A549 (cell line): Measurements from ENCODE around the gene CAMK1G. TPM values are rescaled to one million over a fixed set of nuclear protein-coding genes. Genes with fewer than 3 reads are reported as not detected.
A peak's percentile ranks its signal among the peaks of the same experiment; 100 is the strongest.

ENCODE experiments used
- ATAC-seq, 2 experiments: fragments of 200-7000 bp in 1 of 2; fragments of >200 bp in 1 of 2; cut with Nextera tagmentation in 1 of 2; cut with Tn5 transposase in 1 of 2; 3 replicates each; pipeline versions ENCODE4 v1.8.0 to v1.9.1; 2018 to 2020; ENCODE audit warnings: mild to moderate bottlenecking in 1 of 2, moderate library complexity in 1 of 2
- CTCF ChIA-PET: fragments of 300-600 bp; sonication (Branson Sonifier 250); formaldehyde crosslinking; extraction: SDS; loops from one replicate; lab custom pipeline; 2021; ENCODE audit warnings: antibody characterized with exemption, inconsistent platforms; lab: Yijun Ruan, JAX
- POLR2A ChIA-PET: fragments of 350-600 bp; formaldehyde crosslinking; extraction: SDS; loops from one replicate; lab custom pipeline; 2021; ENCODE audit warnings: antibody characterized with exemption, inconsistent platforms; lab: Yijun Ruan, JAX
- DNase-seq, 2 experiments: peaks; one replicate each; pipeline versions ENCODE4 v3.0.0 to v3.0.0-alpha.2; 2011 to 2016; ENCODE audit warnings: low read depth in 1 of 2, low spot score in 1 of 2
- FAIRE-seq: peaks from 2 replicates; lab custom pipeline; 2011; peaks lifted over from hg19 to GRCh38; lab: Jason Lieb, UNC
- H3K27ac ChIP-seq, 2 experiments: fragments of >200 bp; sonication (Bioruptor Twin); formaldehyde crosslinking; 3 replicates each; pipeline ENCODE4 v1.5.1; 2016 to 2017
- H3K4me1 ChIP-seq: fragments of >200 bp; sonication (Bioruptor Twin); formaldehyde crosslinking; 3 replicates; pipeline ENCODE4 v1.6.1; 2016
- H3K4me2 ChIP-seq: fragments of >200 bp; sonication (Bioruptor Twin); formaldehyde crosslinking; 3 replicates; pipeline ENCODE4 v1.6.1; 2016
- H3K4me3 ChIP-seq: fragments of >200 bp; sonication (Bioruptor Twin); formaldehyde crosslinking; 3 replicates; pipeline ENCODE4 v1.5.1; 2016
- H3K9me3 ChIP-seq: fragments of >200 bp; sonication (Bioruptor Twin); formaldehyde crosslinking; 3 replicates; pipeline ENCODE4 v1.6.1; 2016
- BHLHE40 ChIP-seq: IDR thresholded peaks from 2 replicates; pipeline ENCODE4 v1.6.1; 2012; ENCODE audit warnings: low read depth, low read length, inconsistent platforms
- CBX2 ChIP-seq: fragments of 200-600 bp; sonication (generic); IDR thresholded peaks from 2 replicates; pipeline ENCODE4 v1.6.1; 2016; ENCODE audit warnings: low read depth, mild to moderate bottlenecking, borderline replicate concordance
- CEBPB ChIP-seq, 2 experiments: fragments of >200 bp in 1 of 2; sonication (Bioruptor Twin) in 1 of 2; formaldehyde crosslinking in 1 of 2; IDR thresholded peaks; 2 replicates each; pipeline ENCODE4 v1.6.1; 2012 to 2016
- CHD2 ChIP-seq: fragments of 150-350 bp; IDR thresholded peaks from 2 replicates; pipeline ENCODE4 v1.6.1; 2014; ENCODE audit warnings: low read length; ENCODE audit not compliant: partially characterized antibody
- ESRRA ChIP-seq: fragments of 150-350 bp; IDR thresholded peaks from 2 replicates; pipeline ENCODE4 v1.6.1; 2014; ENCODE audit warnings: mild to moderate bottlenecking, low read length, borderline replicate concordance
- FOSL2 ChIP-seq, 2 experiments: fragments of 450-650 bp in 1 of 2; fragments of >200 bp in 1 of 2; sonication (Bioruptor Twin) in 1 of 2; formaldehyde crosslinking; IDR thresholded peaks; 2 replicates each; pipeline versions ENCODE4 v1.5.0 to v1.6.1; 2016 to 2020; ENCODE audit warnings: mild to moderate bottlenecking in 1 of 2, moderate library complexity in 1 of 2
- GATA3 ChIP-seq: IDR thresholded peaks from 2 replicates; pipeline ENCODE4 v1.6.1; 2012; ENCODE audit warnings: borderline replicate concordance
- HEYL ChIP-seq: fragments of 250-450 bp; sonication (Bioruptor Pico); IDR thresholded peaks from 2 replicates; pipeline ENCODE4 v1.8.0; 2021; ENCODE audit warnings: mild to moderate bottlenecking, moderate library complexity
- HOXA7 ChIP-seq: fragments of 250-450 bp; sonication (Bioruptor Pico); IDR thresholded peaks from 2 replicates; pipeline ENCODE4 v1.5.0; 2020; ENCODE audit warnings: mild to moderate bottlenecking, moderate library complexity
- HOXB5 ChIP-seq: fragments of 250-450 bp; sonication (Bioruptor Pico); IDR thresholded peaks from 2 replicates; pipeline ENCODE4 v1.5.0; 2020; ENCODE audit warnings: mild to moderate bottlenecking, moderate library complexity
- KDM1A ChIP-seq: fragments of 200-600 bp; sonication (generic); IDR thresholded peaks from 2 replicates; pipeline ENCODE4 v1.6.1; 2016; ENCODE audit warnings: low read depth, mild to moderate bottlenecking
- MYC ChIP-seq: IDR thresholded peaks from 2 replicates; pipeline ENCODE4 v1.6.1; 2012; ENCODE audit warnings: mild to moderate bottlenecking, inconsistent platforms, low read length, improper control_type of control experiment, borderline replicate concordance
- NFE2L2 ChIP-seq: fragments of 150-350 bp; conservative IDR thresholded peaks from 2 replicates; pipeline ENCODE4 v1.6.1; 2014; ENCODE audit warnings: low read length
- POLR2A ChIP-seq: IDR thresholded peaks from 2 replicates; pipeline ENCODE4 v1.6.1; 2012; ENCODE audit warnings: mild to moderate bottlenecking, low read length
- POLR2AphosphoS2 ChIP-seq: conservative IDR thresholded peaks from 2 replicates; pipeline ENCODE4 v1.6.1; 2012; ENCODE audit warnings: low read length, improper control_type of control experiment, inconsistent platforms
- RAD21 ChIP-seq, 2 experiments: fragments of >200 bp in 1 of 2; sonication (Bioruptor Twin) in 1 of 2; formaldehyde crosslinking in 1 of 2; IDR thresholded peaks in 1 of 2; conservative IDR thresholded peaks in 1 of 2; 2 replicates in 1 of 2; 3 replicates in 1 of 2; pipeline ENCODE4 v1.6.1; 2012 to 2018; ENCODE audit warnings: inconsistent platforms in 1 of 2
- RCOR1 ChIP-seq: fragments of 150-350 bp; IDR thresholded peaks from 2 replicates; pipeline ENCODE4 v1.6.1; 2014; ENCODE audit warnings: antibody characterized with exemption, low read length, low read depth
- RNF2 ChIP-seq: fragments of 200-600 bp; sonication (generic); IDR thresholded peaks from 2 replicates; pipeline ENCODE4 v1.6.1; 2016; ENCODE audit warnings: low read depth, mild to moderate bottlenecking, antibody characterized with exemption, moderate library complexity, borderline replicate concordance
- SREBF2 ChIP-seq: fragments of 450-650 bp; IDR thresholded peaks from 2 replicates; pipeline ENCODE4 v1.6.1; 2014; ENCODE audit warnings: mild to moderate bottlenecking, moderate library complexity
- TFCP2L1 ChIP-seq: fragments of 250-450 bp; sonication (Bioruptor Pico); IDR thresholded peaks from 2 replicates; pipeline ENCODE4 v1.5.0; 2021; ENCODE audit warnings: mild to moderate bottlenecking
- ZNF302 ChIP-seq: fragments of 250-450 bp; sonication (Bioruptor Pico); IDR thresholded peaks from 2 replicates; pipeline ENCODE4 v1.9.0; 2021; ENCODE audit warnings: inconsistent platforms, mild to moderate bottlenecking, moderate library complexity
- WGBS: methylation state at CpG from one replicate; pipeline ENCODE4 v1.1.6; 2017; ENCODE audit errors: missing lambda C conversion rate; 5-methylcytosine and 5-hydroxymethylcytosine counted together
- polyA plus RNA-seq, 4 experiments: library from polyadenylated mRNA; depleted of rRNA in 3 of 4; stranded (reverse); fragments of >200 nt; fragmentation: RNase III in 1 of 4; extraction: RNeasy Plus Mini Kit Qiagen cat#74134 plus additional on column Dnase treatment in 1 of 4; gene quantifications; 2 replicates in 3 of 4; 3 replicates in 1 of 4; pipeline ENCODE4 v1.2.3, GENCODE V29; 2011 to 2017
- TF ChIP-seq, protein P1 (sequence below): fragments of 150-350 bp; IDR thresholded peaks from 2 replicates; pipeline ENCODE4 v1.6.1; 2014; ENCODE audit warnings: low read depth, mild to moderate bottlenecking, low read length
- TF ChIP-seq, protein P2 (sequence below): fragments of 250-450 bp; sonication (Bioruptor Pico); IDR thresholded peaks from 2 replicates; pipeline ENCODE4 v1.5.0; 2021; ENCODE audit warnings: mild to moderate bottlenecking, moderate library complexity, borderline replicate concordance
- TF ChIP-seq, protein P3 (sequence below): fragments of 200-600 bp; sonication (generic); IDR thresholded peaks from 2 replicates; pipeline ENCODE4 v1.6.1; 2016; ENCODE audit warnings: antibody characterized with exemption, mild to moderate bottlenecking, moderate library complexity

Gene CAMK1G
- polyA plus RNA-seq, 2 of the 4 experiments (the other 2 are of a cell fraction) = 0.03 to 0.08 TPM

DNA sequence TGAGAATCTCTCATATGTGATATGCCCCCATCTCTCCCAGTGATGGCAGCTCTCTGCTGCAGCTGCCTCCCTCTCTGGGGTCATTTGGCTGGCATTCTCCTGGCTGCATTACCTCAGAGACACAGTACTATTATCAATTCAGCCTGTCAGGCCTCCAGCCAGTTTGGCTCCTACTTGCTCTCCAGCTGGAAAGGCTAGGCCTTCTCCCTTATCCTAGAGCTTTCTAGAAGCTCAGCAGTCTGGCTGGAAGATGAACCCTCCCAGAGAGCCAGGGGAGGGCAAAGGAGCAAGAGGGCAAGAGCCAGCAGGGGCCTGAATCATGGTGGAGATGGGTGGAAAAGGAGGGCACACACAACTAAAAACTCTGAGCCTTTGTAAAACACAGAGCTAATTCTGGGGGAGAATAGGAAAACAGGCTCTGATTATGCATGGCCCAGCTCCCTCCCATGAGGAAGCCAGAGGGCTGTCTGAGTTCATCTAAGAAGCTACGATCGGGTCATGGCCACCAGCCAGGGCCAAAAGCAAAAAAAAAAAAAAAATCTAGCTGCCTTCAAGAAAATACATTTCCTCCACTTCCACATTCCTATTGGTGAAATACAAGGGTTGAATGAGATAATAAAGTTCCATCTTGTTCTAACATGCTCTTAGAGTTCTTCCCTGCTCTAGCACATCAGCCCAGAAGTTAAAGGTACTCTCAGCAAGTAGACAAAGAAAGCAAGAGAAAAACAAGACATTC lies 59.9 kb downstream of the CAMK1G start:
- H3K27ac ChIP-seq = no peak overlapping the region; a peak in 1 of 6 replicates

DNA sequence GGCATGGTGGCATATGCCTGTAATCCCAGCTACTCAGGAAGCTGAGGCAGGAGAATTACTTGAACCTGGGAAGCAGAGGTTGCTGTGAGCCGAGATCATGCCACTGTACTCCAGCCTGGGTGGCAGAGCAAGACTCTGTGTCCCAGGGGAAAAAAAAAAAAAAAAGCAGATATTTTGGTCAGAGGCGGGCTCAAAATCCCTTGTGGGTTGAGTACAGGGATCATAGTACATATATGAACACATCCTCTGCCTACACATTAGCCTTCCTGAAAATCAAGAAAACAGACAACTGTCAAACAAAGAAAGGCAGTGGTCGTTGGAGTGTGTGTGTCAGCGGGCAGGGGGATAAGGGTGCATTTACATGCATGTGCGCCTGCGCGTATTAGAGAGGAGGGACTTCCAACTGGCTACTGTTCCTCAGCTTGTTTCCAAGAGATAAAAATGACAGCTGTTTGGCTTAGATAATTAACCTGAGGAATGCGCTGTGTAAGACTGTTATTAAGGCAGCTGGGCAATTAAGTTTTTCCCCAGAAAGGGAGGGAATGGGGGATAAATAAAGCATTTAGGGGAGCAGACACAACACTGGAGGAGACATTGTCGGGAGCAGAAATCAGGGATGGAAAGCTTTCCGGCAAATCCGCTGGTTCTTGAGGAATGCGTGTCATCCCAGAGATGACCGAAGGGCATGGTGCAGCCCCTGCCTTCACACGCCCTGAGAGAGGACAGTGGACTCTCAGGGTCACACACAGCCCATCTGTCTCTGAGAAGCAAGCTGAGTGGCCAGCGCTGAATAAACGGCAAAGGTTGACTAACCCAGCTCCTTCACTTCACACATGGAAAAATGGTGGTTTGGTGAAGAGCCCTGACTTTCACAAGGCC lies 62.3 kb downstream of the CAMK1G start:
- 92% methylated on average over 16 of the region's 16 CpGs for WGBS
- ATAC-seq (no peak), DNase-seq (no peak), FAIRE-seq (no peak)
- POLR2A ChIA-PET = no interaction called here
- CTCF ChIA-PET = interaction anchor here (0.7 to 3.0 kb wide), 6 partner anchors 11 to 45 kb away, joined by 3 to 11 read pairs (median 3); no protein-coding TSS in a partner anchor
- Histone ChIP-seq H3K4me2 (no peak overlapping the region), H3K4me1 (peaks cover 41% of the 10 kb centered on the region), H3K4me3 (no peak overlapping the region), H3K27ac (0 out of 6 replicates have a peak overlapping the region, but pooled peaks of 1 of the 2 experiments have one; percentile 43), H3K9me3 (no peaks in the 10 kb centered on the region)
- TF ChIP-seq RNF2 (no peak), BHLHE40 (no peak), FOSL2 (IDR thresholded peaks at IDR 0.05) (no peak), FOSL2 (CRISPR knock-in tag; IDR thresholded peaks at IDR 0.05) (no peak), ZNF302 (CRISPR knock-in tag) (no peak), RCOR1 (no peak), TFCP2L1 (CRISPR knock-in tag) (no peak), POLR2A (no peak), CBX2 (no peak), CHD2 (no peak), NFE2L2 (no peak), HOXB5 (CRISPR knock-in tag) (no peak), KDM1A (no peak)
- TF ChIP-seq, protein P1, sequence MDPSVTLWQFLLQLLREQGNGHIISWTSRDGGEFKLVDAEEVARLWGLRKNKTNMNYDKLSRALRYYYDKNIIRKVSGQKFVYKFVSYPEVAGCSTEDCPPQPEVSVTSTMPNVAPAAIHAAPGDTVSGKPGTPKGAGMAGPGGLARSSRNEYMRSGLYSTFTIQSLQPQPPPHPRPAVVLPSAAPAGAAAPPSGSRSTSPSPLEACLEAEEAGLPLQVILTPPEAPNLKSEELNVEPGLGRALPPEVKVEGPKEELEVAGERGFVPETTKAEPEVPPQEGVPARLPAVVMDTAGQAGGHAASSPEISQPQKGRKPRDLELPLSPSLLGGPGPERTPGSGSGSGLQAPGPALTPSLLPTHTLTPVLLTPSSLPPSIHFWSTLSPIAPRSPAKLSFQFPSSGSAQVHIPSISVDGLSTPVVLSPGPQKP = no peak

More for the DNA sequence above, 59.9 kb downstream of the CAMK1G start:
- H3K9me3 ChIP-seq = no peaks in the 10 kb centered on the region
- POLR2A ChIA-PET = no interaction called here
- FAIRE-seq = no peak
- CTCF ChIA-PET = interaction anchor here (0.6 to 2.4 kb wide), 11 partner anchors 10 to 77 kb away, joined by 3 to 7 read pairs (median 5); no protein-coding TSS in a partner anchor
- H3K4me1 ChIP-seq = peaks cover 18% of the 10 kb centered on the region
- no peak for ATAC-seq
- TF ChIP-seq CEBPB (IDR thresholded peaks at IDR 0.05) (no peak), RAD21 (conservative IDR thresholded peaks at IDR 0.05 in 1 of 2, IDR thresholded peaks at IDR 0.05 in 1 of 2) (no peak), MYC (no peak), POLR2AphosphoS2 (no peak), ESRRA (no peak), SREBF2 (no peak), HOXA7 (CRISPR knock-in tag) (no peak), GATA3 (no peak), HEYL (no peak)
- TF ChIP-seq, protein P2, sequence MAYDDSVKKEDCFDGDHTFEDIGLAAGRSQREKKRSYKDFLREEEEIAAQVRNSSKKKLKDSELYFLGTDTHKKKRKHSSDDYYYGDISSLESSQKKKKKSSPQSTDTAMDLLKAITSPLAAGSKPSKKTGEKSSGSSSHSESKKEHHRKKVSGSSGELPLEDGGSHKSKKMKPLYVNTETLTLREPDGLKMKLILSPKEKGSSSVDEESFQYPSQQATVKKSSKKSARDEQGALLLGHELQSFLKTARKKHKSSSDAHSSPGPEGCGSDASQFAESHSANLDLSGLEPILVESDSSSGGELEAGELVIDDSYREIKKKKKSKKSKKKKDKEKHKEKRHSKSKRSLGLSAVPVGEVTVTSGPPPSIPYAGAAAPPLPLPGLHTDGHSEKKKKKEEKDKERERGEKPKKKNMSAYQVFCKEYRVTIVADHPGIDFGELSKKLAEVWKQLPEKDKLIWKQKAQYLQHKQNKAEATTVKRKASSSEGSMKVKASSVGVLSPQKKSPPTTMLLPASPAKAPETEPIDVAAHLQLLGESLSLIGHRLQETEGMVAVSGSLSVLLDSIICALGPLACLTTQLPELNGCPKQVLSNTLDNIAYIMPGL (CRISPR knock-in tag) = no peak
- TF ChIP-seq, protein P3, sequence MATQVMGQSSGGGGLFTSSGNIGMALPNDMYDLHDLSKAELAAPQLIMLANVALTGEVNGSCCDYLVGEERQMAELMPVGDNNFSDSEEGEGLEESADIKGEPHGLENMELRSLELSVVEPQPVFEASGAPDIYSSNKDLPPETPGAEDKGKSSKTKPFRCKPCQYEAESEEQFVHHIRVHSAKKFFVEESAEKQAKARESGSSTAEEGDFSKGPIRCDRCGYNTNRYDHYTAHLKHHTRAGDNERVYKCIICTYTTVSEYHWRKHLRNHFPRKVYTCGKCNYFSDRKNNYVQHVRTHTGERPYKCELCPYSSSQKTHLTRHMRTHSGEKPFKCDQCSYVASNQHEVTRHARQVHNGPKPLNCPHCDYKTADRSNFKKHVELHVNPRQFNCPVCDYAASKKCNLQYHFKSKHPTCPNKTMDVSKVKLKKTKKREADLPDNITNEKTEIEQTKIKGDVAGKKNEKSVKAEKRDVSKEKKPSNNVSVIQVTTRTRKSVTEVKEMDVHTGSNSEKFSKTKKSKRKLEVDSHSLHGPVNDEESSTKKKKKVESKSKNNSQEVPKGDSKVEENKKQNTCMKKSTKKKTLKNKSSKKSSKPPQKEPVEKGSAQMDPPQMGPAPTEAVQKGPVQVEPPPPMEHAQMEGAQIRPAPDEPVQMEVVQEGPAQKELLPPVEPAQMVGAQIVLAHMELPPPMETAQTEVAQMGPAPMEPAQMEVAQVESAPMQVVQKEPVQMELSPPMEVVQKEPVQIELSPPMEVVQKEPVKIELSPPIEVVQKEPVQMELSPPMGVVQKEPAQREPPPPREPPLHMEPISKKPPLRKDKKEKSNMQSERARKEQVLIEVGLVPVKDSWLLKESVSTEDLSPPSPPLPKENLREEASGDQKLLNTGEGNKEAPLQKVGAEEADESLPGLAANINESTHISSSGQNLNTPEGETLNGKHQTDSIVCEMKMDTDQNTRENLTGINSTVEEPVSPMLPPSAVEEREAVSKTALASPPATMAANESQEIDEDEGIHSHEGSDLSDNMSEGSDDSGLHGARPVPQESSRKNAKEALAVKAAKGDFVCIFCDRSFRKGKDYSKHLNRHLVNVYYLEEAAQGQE = no peak
- DNase-seq = no peak
- H3K4me2 ChIP-seq = no peak overlapping the region
- no peak overlapping the region for H3K4me3 ChIP-seq
- WGBS = 86% methylated on average over 2 of the region's 2 CpGs
